WTC11 (cell line): Measurements from ENCODE around the gene FBXW4. TPM values are rescaled to one million over a fixed set of nuclear protein-coding genes. Genes with fewer than 3 reads are reported as not detected.
A peak's percentile ranks its signal among the peaks of the same experiment; 100 is the strongest.

Experiments used
- ATAC-seq: fragments of 200-7000 bp; cut with Tn5 transposase; 2 replicates; pipeline ENCODE4 v1.10.0; 2021; ENCODE audit warnings: mild to moderate bottlenecking, moderate library complexity
- Bru-seq: library from RNA; stranded (reverse); fragments of 400-500 nt; gene quantifications from one replicate; lab custom pipeline; 2021; lab: Mats Ljungman, UMichigan
- CTCF ChIA-PET: fragments of 300-600 bp; sonication (Branson Sonifier 250); formaldehyde crosslinking; loops from one replicate; lab custom pipeline; 2021; ENCODE audit warnings: antibody characterized with exemption; lab: Charles Lee
- POLR2A ChIA-PET: fragments of 350-600 bp; sonication (Branson Sonifier 250); formaldehyde crosslinking; loops from one replicate; lab custom pipeline; 2021; ENCODE audit warnings: antibody characterized with exemption; lab: Charles Lee
- DNase-seq: peaks from one replicate; pipeline ENCODE4 v3.0.0; 2021; ENCODE audit warnings: low spot score
- H3K27ac Mint-ChIP-seq: 2 replicates; pipeline ENCODE4 v1.8.0; 2021; ENCODE audit warnings: mixed read lengths
- H3K27me3 Mint-ChIP-seq: 2 replicates; pipeline ENCODE4 v1.8.0; 2021; ENCODE audit warnings: low read depth, mild to moderate bottlenecking, moderate library complexity, mixed read lengths
- H3K36me3 Mint-ChIP-seq: 2 replicates; pipeline ENCODE4 v1.8.0; 2021; ENCODE audit warnings: mixed read lengths
- H3K4me1 Mint-ChIP-seq: 2 replicates; pipeline ENCODE4 v1.8.0; 2022; ENCODE audit warnings: mixed read lengths
- H3K4me3 Mint-ChIP-seq: 2 replicates; pipeline ENCODE4 v1.8.0; 2021; ENCODE audit warnings: mild to moderate bottlenecking, moderate library complexity, mixed read lengths
- H3K9me3 Mint-ChIP-seq: 2 replicates; pipeline ENCODE4 v1.8.0; 2021; ENCODE audit warnings: mixed read lengths
- ATF1 ChIP-seq: sonication (generic); formaldehyde crosslinking; IDR thresholded peaks from 2 replicates; pipeline ENCODE4 v1.8.1; 2023; ENCODE audit warnings: mild to moderate bottlenecking, moderate library complexity, missing genetic modification reagents
- CREM ChIP-seq: sonication (generic); formaldehyde crosslinking; IDR thresholded peaks from 2 replicates; pipeline ENCODE4 v1.8.1; 2022; ENCODE audit warnings: mild to moderate bottlenecking, missing genetic modification reagents, moderate library complexity
- EMX1 ChIP-seq: fragments of 250-450 bp; sonication (Bioruptor Pico); IDR thresholded peaks from 2 replicates; pipeline ENCODE4 v1.8.0; 2021; ENCODE audit warnings: mild to moderate bottlenecking
- ETV6 ChIP-seq: sonication (generic); formaldehyde crosslinking; IDR thresholded peaks from 2 replicates; pipeline ENCODE4 v1.8.1; 2022; ENCODE audit warnings: mild to moderate bottlenecking, missing genetic modification reagents
- FOXP1 ChIP-seq: sonication (generic); formaldehyde crosslinking; IDR thresholded peaks from 2 replicates; pipeline ENCODE4 v1.8.0; 2022; ENCODE audit warnings: missing genetic modification reagents, mild to moderate bottlenecking, moderate library complexity, borderline replicate concordance
- GABPB1 ChIP-seq: sonication (generic); formaldehyde crosslinking; IDR thresholded peaks from 2 replicates; pipeline ENCODE4 v1.8.1; 2023; ENCODE audit warnings: mild to moderate bottlenecking, missing genetic modification reagents
- IRF2 ChIP-seq: sonication (generic); formaldehyde crosslinking; IDR thresholded peaks from 2 replicates; pipeline ENCODE4 v1.8.0; 2022; ENCODE audit warnings: low read depth, missing genetic modification reagents, borderline replicate concordance
- JUN ChIP-seq: sonication (generic); formaldehyde crosslinking; IDR thresholded peaks from 2 replicates; pipeline ENCODE4 v1.8.0; 2023; ENCODE audit warnings: mild to moderate bottlenecking, missing genetic modification reagents
- MYBL2 ChIP-seq: sonication (generic); formaldehyde crosslinking; IDR thresholded peaks from 2 replicates; pipeline ENCODE4 v1.8.1; 2023; ENCODE audit warnings: mild to moderate bottlenecking, moderate library complexity, missing genetic modification reagents
- NR3C1 ChIP-seq: sonication (generic); formaldehyde crosslinking; conservative IDR thresholded peaks from 2 replicates; pipeline ENCODE4 v1.8.1; 2023; ENCODE audit warnings: low read depth, mild to moderate bottlenecking, missing genetic modification reagents
- RELA ChIP-seq: sonication (generic); formaldehyde crosslinking; IDR thresholded peaks from 2 replicates; pipeline ENCODE4 v1.8.1; 2022; ENCODE audit warnings: missing genetic modification reagents, mild to moderate bottlenecking, borderline replicate concordance
- TEAD1 ChIP-seq: sonication (generic); formaldehyde crosslinking; IDR thresholded peaks from 2 replicates; pipeline ENCODE4 v1.8.0; 2022; ENCODE audit warnings: mild to moderate bottlenecking, missing genetic modification reagents
- TP53 ChIP-seq: sonication (generic); formaldehyde crosslinking; IDR thresholded peaks from 2 replicates; pipeline ENCODE4 v1.8.1; 2023; ENCODE audit warnings: mild to moderate bottlenecking, missing genetic modification reagents
- ZNF121 ChIP-seq: sonication (generic); formaldehyde crosslinking; IDR thresholded peaks from 2 replicates; pipeline ENCODE4 v1.8.0; 2023; ENCODE audit warnings: missing genetic modification reagents
- ZNF232 ChIP-seq: sonication (generic); formaldehyde crosslinking; IDR thresholded peaks from 2 replicates; pipeline ENCODE4 v1.8.0; 2022; ENCODE audit warnings: mild to moderate bottlenecking, missing genetic modification reagents
- long read RNA-seq, 3 experiments: library from RNA in 1 of 3; library from capped mRNA in 1 of 3; library from polyadenylated mRNA in 1 of 3; unstranded in 2 of 3; stranded (forward) in 1 of 3; transcript quantifications; one replicate each; pipeline ENCODE4 v2.0.0, GENCODE V29; 2021
- total RNA-seq: library from RNA; stranded (reverse); gene quantifications from 3 replicates; pipeline ENCODE4 v1.2.3, GENCODE V29; 2021
- TF ChIP-seq, protein P1 (sequence below): sonication (generic); formaldehyde crosslinking; IDR thresholded peaks from 2 replicates; pipeline ENCODE4 v1.8.1; 2023; ENCODE audit warnings: mild to moderate bottlenecking, missing genetic modification reagents, moderate library complexity
- TF ChIP-seq, protein P2 (sequence below): sonication (generic); formaldehyde crosslinking; IDR thresholded peaks from 2 replicates; pipeline ENCODE4 v1.8.0; 2022; ENCODE audit warnings: mild to moderate bottlenecking, missing genetic modification reagents
- TF ChIP-seq, protein P3 (sequence below): sonication (generic); formaldehyde crosslinking; IDR thresholded peaks from 2 replicates; pipeline ENCODE4 v1.8.0; 2022; ENCODE audit warnings: mild to moderate bottlenecking, missing genetic modification reagents
- TF ChIP-seq, protein P4 (sequence below): sonication (generic); formaldehyde crosslinking; IDR thresholded peaks from 2 replicates; pipeline ENCODE4 v1.8.0; 2023; ENCODE audit warnings: mild to moderate bottlenecking, missing genetic modification reagents
- TF ChIP-seq, protein P5 (sequence below): sonication (generic); formaldehyde crosslinking; IDR thresholded peaks from 2 replicates; pipeline ENCODE4 v1.8.1; 2023; ENCODE audit warnings: mild to moderate bottlenecking, missing genetic modification reagents
- TF ChIP-seq, protein P6 (sequence below): sonication (generic); formaldehyde crosslinking; IDR thresholded peaks from 2 replicates; pipeline ENCODE4 v1.8.1; 2022; ENCODE audit warnings: mild to moderate bottlenecking, moderate library complexity, missing genetic modification reagents

The FBXW4 gene, protein sequence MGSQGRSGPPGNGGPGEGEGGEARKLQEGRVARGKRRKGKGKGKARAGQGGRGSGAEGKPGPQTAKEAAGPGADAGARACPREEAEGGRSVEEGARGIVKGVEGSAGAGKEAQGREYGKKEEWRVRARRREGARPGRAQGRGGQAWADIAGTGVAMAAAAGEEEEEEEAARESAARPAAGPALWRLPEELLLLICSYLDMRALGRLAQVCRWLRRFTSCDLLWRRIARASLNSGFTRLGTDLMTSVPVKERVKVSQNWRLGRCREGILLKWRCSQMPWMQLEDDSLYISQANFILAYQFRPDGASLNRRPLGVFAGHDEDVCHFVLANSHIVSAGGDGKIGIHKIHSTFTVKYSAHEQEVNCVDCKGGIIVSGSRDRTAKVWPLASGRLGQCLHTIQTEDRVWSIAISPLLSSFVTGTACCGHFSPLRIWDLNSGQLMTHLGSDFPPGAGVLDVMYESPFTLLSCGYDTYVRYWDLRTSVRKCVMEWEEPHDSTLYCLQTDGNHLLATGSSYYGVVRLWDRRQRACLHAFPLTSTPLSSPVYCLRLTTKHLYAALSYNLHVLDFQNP
- 45.3 to 47.9 TPM (median 46.3 TPM) in 3 replicates for total RNA-seq
- percentile 70 among the genes with signal in this experiment for Bru-seq, nascent RNA
- long read RNA-seq, experiment 1, transcript FBXW4-201 (9 exons, 2,483 nt): major isoform, 30 of 43 reads
- long read RNA-seq, experiment 1, partial matches to known transcripts: 4 of 43 reads
- long read RNA-seq, experiment 1, other reads (novel, unspliced or antisense): 9 of 43 reads
- long read RNA-seq, experiment 2, partial matches to known transcripts: 19 of 65 reads
- long read RNA-seq, experiment 2, other reads (novel, unspliced or antisense): 44 of 65 reads
- long read RNA-seq, experiment 3, partial matches to known transcripts: 0 of 1 reads
- long read RNA-seq, experiment 3, other reads (novel, unspliced or antisense): 1 of 1 reads

DNA sequence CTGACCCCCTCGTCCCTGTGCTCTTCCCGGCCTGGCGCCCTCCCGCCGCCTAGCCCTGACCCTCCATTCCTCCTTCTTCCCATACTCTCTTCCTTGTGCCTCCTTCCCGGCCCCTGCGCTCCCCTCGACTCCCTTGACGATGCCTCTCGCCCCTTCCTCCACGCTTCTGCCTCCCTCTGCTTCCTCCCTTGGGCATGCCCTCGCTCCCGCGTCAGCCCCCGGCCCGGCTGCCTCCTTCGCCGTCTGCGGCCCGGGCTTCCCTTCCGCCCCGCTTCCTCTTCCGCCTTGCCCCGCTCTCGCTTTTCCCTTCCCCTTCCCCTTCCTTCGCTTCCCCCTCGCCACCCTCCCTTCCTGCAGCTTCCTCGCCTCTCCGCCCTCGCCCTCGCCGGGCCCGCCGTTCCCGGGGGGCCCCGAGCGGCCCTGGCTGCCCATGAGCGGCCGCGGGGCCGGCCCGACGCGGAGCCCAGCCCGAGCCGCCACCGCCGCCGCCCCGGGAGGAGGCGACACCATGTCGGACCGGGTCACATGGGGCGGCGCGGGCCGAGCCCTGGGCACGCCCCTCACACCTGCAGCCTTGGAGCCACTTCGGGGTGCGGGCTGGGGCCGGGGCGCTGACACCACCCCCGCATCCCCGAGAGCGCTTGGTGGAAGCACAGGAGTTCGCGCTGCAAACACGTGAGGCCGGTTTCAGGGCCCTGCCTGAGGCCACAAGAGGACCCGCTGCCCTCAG lies at the start of gene FBXW4:
Gene FBXW4, minus strand, starts transcription at position 497 of the 730 bp plus-strand sequence. Its CDS starts 65 bp downstream, at position 432.
- no peaks in the 10 kb centered on the region for H3K27me3 Mint-ChIP-seq
- H3K4me1 Mint-ChIP-seq: peaks cover 37% of the 10 kb centered on the region
- CTCF ChIA-PET: interaction anchor here (0.8 to 1.8 kb wide), 7 partner anchors 48 to 146 kb away, joined by 3 to 12 read pairs (median 5); no protein-coding TSS in a partner anchor
- peak; percentile 69 for DNase-seq
- peak within 1 kb of the TSS; percentile 95 for H3K27ac Mint-ChIP-seq
- peak within 1 kb of the TSS; percentile 81 for H3K4me3 Mint-ChIP-seq
- H3K9me3 Mint-ChIP-seq: no peaks in the 10 kb centered on the region
- H3K36me3 Mint-ChIP-seq: no peaks in the 10 kb centered on the region
- ATAC-seq: peak; percentile 70
- POLR2A ChIA-PET: interaction anchor here (1.5 kb wide), 1 partner anchor 124 kb away, joined by 6 read pairs; the partner anchor contains the start of gene OGA
- TF ChIP-seq, protein P1, sequence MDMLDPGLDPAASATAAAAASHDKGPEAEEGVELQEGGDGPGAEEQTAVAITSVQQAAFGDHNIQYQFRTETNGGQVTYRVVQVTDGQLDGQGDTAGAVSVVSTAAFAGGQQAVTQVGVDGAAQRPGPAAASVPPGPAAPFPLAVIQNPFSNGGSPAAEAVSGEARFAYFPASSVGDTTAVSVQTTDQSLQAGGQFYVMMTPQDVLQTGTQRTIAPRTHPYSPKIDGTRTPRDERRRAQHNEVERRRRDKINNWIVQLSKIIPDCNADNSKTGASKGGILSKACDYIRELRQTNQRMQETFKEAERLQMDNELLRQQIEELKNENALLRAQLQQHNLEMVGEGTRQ (CRISPR knock-in tag): peak; percentile 93
- TF ChIP-seq EMX1 (CRISPR knock-in tag) (0 out of 2 replicates have a peak, but pooled peaks have one; percentile 70), ZNF121 (no peak), IRF2 (CRISPR knock-in tag) (0 out of 2 replicates have a peak, but pooled peaks have one; percentile 21), GABPB1 (CRISPR knock-in tag) (0 out of 2 replicates have a peak, but pooled peaks have one; percentile 17), RELA (CRISPR knock-in tag) (no peak), TP53 (CRISPR knock-in tag) (peak; percentile 76), MYBL2 (CRISPR knock-in tag) (0 out of 2 replicates have a peak, but pooled peaks have one; percentile 16), FOXP1 (CRISPR knock-in tag) (no peak; the same call in none of the 2 replicates), JUN (0 out of 2 replicates have a peak, but pooled peaks have one; percentile 47), ATF1 (CRISPR knock-in tag) (no peak), ZNF232 (CRISPR knock-in tag) (peak; percentile 53; the same call in 1 of the 2 replicates), NR3C1 (CRISPR knock-in tag) (peak; percentile 50), CREM (CRISPR knock-in tag) (peak; percentile 71), ETV6 (CRISPR knock-in tag) (0 out of 2 replicates have a peak, but pooled peaks have one; percentile 28), TEAD1 (peak; percentile 77)
- TF ChIP-seq, protein P2, sequence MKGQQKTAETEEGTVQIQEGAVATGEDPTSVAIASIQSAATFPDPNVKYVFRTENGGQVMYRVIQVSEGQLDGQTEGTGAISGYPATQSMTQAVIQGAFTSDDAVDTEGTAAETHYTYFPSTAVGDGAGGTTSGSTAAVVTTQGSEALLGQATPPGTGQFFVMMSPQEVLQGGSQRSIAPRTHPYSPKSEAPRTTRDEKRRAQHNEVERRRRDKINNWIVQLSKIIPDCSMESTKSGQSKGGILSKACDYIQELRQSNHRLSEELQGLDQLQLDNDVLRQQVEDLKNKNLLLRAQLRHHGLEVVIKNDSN (CRISPR knock-in tag): peak; percentile 90
- TF ChIP-seq, protein P3, sequence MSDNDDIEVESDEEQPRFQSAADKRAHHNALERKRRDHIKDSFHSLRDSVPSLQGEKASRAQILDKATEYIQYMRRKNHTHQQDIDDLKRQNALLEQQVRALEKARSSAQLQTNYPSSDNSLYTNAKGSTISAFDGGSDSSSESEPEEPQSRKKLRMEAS: peak; percentile 85
- TF ChIP-seq, protein P4, sequence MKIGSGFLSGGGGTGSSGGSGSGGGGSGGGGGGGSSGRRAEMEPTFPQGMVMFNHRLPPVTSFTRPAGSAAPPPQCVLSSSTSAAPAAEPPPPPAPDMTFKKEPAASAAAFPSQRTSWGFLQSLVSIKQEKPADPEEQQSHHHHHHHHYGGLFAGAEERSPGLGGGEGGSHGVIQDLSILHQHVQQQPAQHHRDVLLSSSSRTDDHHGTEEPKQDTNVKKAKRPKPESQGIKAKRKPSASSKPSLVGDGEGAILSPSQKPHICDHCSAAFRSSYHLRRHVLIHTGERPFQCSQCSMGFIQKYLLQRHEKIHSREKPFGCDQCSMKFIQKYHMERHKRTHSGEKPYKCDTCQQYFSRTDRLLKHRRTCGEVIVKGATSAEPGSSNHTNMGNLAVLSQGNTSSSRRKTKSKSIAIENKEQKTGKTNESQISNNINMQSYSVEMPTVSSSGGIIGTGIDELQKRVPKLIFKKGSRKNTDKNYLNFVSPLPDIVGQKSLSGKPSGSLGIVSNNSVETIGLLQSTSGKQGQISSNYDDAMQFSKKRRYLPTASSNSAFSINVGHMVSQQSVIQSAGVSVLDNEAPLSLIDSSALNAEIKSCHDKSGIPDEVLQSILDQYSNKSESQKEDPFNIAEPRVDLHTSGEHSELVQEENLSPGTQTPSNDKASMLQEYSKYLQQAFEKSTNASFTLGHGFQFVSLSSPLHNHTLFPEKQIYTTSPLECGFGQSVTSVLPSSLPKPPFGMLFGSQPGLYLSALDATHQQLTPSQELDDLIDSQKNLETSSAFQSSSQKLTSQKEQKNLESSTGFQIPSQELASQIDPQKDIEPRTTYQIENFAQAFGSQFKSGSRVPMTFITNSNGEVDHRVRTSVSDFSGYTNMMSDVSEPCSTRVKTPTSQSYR (CRISPR knock-in tag): 0 out of 2 replicates have a peak, but pooled peaks have one; percentile 46
- TF ChIP-seq, protein P5, sequence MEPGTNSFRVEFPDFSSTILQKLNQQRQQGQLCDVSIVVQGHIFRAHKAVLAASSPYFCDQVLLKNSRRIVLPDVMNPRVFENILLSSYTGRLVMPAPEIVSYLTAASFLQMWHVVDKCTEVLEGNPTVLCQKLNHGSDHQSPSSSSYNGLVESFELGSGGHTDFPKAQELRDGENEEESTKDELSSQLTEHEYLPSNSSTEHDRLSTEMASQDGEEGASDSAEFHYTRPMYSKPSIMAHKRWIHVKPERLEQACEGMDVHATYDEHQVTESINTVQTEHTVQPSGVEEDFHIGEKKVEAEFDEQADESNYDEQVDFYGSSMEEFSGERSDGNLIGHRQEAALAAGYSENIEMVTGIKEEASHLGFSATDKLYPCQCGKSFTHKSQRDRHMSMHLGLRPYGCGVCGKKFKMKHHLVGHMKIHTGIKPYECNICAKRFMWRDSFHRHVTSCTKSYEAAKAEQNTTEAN (CRISPR knock-in tag): no peak
- TF ChIP-seq, protein P6, sequence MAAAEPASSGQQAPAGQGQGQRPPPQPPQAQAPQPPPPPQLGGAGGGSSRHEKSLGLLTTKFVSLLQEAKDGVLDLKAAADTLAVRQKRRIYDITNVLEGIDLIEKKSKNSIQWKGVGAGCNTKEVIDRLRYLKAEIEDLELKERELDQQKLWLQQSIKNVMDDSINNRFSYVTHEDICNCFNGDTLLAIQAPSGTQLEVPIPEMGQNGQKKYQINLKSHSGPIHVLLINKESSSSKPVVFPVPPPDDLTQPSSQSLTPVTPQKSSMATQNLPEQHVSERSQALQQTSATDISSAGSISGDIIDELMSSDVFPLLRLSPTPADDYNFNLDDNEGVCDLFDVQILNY (CRISPR knock-in tag): peak; percentile 56; the same call in 1 of the 2 replicates
